Psoas muscle (tissue), 8 donors: Measurements from ENCODE around the gene ALKBH2. TPM values are rescaled to one million over a fixed set of nuclear protein-coding genes. Genes with fewer than 3 reads are reported as not detected.
A peak's percentile ranks its signal among the peaks of the same experiment; 100 is the strongest.

Experiments
- ATAC-seq, 4 donors: fragments of 200-7000 bp; cut with Tn5 transposase; one replicate each; pipeline ENCODE4 v1.9.1; 2020; ENCODE audit warnings: moderate library complexity in 3 of 4, mild to moderate bottlenecking in 2 of 4
- DNase-seq, 2 donors: peaks; one replicate each; pipeline ENCODE4 v3.0.0-alpha.2; 2020
- H3K27ac ChIP-seq: fragments of 200-600 bp; one replicate; pipeline ENCODE4 v1.8.0; 2022
- H3K27me3 ChIP-seq, 3 donors: fragments of 200-600 bp in 1 of 3; one replicate each; pipeline versions ENCODE4 v1.6.1 to v1.8.0; 2013 to 2022; ENCODE audit warnings: low read length in 2 of 3, mild to moderate bottlenecking in 2 of 3, moderate library complexity in 1 of 3; ENCODE audit not compliant: insufficient read depth in 3 of 3
- H3K36me3 ChIP-seq, 2 donors: fragments of 200-600 bp in 1 of 2; one replicate each; pipeline versions ENCODE4 v1.6.1 to v1.8.0; 2013 to 2022; ENCODE audit warnings: low read depth in 1 of 2, mild to moderate bottlenecking in 1 of 2, moderate library complexity in 1 of 2; ENCODE audit not compliant: insufficient read depth in 1 of 2
- H3K4me1 ChIP-seq: fragments of 200-600 bp; one replicate; pipeline ENCODE4 v1.8.0; 2022
- H3K4me3 ChIP-seq: fragments of 200-600 bp; one replicate; pipeline ENCODE4 v1.8.0; 2022; ENCODE audit warnings: mild to moderate bottlenecking
- H3K9me3 ChIP-seq: fragments of 200-600 bp; one replicate; pipeline ENCODE4 v1.8.0; 2022
- CTCF ChIP-seq: fragments of 200-600 bp; IDR thresholded peaks from one replicate; pipeline ENCODE4 v1.8.0; 2022; ENCODE audit warnings: antibody characterized with exemption
- WGBS, 3 donors: extraction: QIAGEN DNeasy Blood & Tissue Kit; methylation state at CpG; one replicate each; pipeline versions ENCODE4 v1.1.6 to v1.1.7; 2013; 5-methylcytosine and 5-hydroxymethylcytosine counted together
- intact Hi-C, 2 donors: fragments of 100-400 bp; cut with DNase I; formaldehyde crosslinking; loops; one replicate each; pipeline versions ENCODE4 v1.11.0 to v1.14.2; 2022
- polyA plus RNA-seq, 3 donors: library from polyadenylated mRNA; stranded (reverse); fragments of 200-250 nt; gene quantifications; one replicate each; pipeline ENCODE4 v1.2.3, GENCODE V29; 2013
- total RNA-seq, 4 donors: library from RNA; stranded (reverse); fragmentation: NEBNext Ultra II Directional in 2 of 4; extraction: Animal tissue kit (Norgen Biotek cat#: 25700) in 2 of 4; gene quantifications; one replicate each; pipeline versions ENCODE4 v1.2.1 to v1.2.4, GENCODE V29; 2021 to 2023
- donor health status: healthy with polysubstance abuse.
- donor health status: DM: no; HTN: no; CAD: no; lungs with moderate emphysema.
- donor health status: Bipolar disorder and iron deficiency.
- donor health status: healthy.
- donor health status: DM: yes; HTN: yes; CAD: no.
- donor health status: DM: no; HTN: no; CAD: no.
- donor health status: DM: no; HTN: no; CAD: no.
- donor health status: DM: yes; HTN: yes; CAD: no.

The ALKBH2 gene
- total and polyA plus RNA-seq, 7 donors, result 7.3 to 50.4 (median 25.3) TPM

DNA sequence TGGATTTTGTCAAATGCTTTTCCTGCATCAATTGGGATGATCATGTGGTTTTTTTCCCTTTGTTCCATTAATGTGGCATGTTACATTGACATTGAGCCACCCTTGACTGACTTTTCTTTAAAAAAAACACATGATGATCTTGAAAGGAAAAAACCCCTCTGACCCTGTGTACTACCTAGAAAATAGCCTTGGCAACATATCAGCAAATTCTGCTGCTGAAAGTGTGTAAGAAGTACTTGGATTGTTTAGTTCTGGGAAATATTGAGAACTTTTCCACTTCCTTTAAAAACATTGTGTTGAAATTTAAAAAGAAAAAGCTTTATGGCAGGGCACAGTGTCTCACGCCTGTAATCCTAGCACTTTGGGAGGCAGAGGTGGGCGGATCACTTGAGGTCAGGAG lies 43.8 kb upstream of the ALKBH2 start:
- H3K27me3 ChIP-seq, result no peaks in the 10 kb centered on the region
- peak overlapping the region; percentile 96 for H3K27ac ChIP-seq
- peaks cover 2 to 39% of the 10 kb centered on the region in 2 donors for H3K36me3 ChIP-seq
- H3K9me3 ChIP-seq, result no peaks in the 10 kb centered on the region
- ATAC-seq (no peak), DNase-seq (no peak)
- H3K4me3 ChIP-seq, result no peak overlapping the region
- H3K4me1 ChIP-seq, result peaks cover 61% of the 10 kb centered on the region
- TF ChIP-seq CTCF, result no peak
- intact Hi-C loops, result no loop called here
- 69 to 71% (median 70%) methylated on average over 2 of the region's 2 CpGs for WGBS, 3 donors

DNA sequence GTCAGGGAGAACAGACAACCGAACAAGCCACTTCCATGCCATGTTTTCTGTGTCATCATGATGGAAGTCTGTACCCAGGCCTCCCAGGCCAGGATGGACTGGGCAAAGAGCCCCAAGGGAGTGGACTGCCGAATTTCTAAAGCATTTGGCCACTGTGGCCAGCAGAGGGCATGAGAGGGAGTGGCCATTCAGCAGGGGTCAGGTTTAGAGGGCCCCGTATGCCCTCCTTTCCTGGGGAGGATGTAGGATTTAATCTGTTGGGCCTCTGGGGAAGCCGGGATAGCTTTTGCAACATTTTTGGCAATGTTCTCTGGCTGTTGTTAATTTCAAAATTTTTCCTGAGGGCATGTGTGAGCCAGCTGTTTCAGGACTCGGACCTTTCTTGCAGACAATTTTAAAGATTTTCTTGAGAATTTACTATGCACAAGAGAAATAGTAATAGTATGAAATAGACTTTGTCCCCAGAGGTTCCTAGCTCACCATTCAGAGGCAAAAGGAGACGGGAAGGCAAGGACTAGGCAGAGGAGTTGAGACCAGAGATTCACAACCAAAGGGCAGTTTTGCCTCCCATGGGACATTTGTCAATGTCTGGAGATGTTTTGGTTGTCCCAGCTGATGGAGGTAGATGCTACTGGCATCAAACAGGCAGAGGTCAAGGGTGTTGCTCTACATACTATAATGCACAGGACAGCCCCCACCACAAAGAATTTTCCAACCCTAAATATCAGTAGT lies 41.1 kb upstream of the ALKBH2 start:
- TF ChIP-seq CTCF, result peak; percentile 49
- Histone ChIP-seq H3K27ac (peak overlapping the region; percentile 96), H3K4me1 (peaks cover 70% of the 10 kb centered on the region), H3K27me3 (no peaks in the 10 kb centered on the region), H3K4me3 (peak overlapping the region; percentile 35), H3K9me3 (no peaks in the 10 kb centered on the region), H3K36me3 (peaks cover 0 to 13% of the 10 kb centered on the region in 2 donors)
- ATAC-seq (peak in 3 of 4 donors; percentile 28 to 35 (median 32)), DNase-seq (peak; percentile 73 to 90)
- 15 to 27% (median 16%) methylated on average over 6 of the region's 6 CpGs for WGBS, 3 donors
- intact Hi-C loops, result no loop called here

- ATAC-seq, result peak; percentile 76 to 91 (median 80)
- 23 to 31% (median 26%) methylated on average over 23 to 24 of the region's 24 CpGs for WGBS, 3 donors
- intact Hi-C loops, result no loop called here
Observed at GRCh38 chr12:109131154-109132050, 38.1 kb upstream of the ALKBH2 start.

More at GRCh38 chr12:109131154-109132050, 38.1 kb upstream of the ALKBH2 start:
- Histone ChIP-seq H3K4me1 (peaks cover 73% of the 10 kb centered on the region), H3K27me3 (no peaks in the 10 kb centered on the region), H3K27ac (peak overlapping the region; percentile 96), H3K4me3 (peak overlapping the region; percentile 65), H3K36me3 (peaks cover 0 to 12% of the 10 kb centered on the region in 2 donors), H3K9me3 (no peaks in the 10 kb centered on the region)
- peak; percentile 87 to 95 for DNase-seq
- no peak for TF ChIP-seq CTCF
